H1 (cell line): ENCODE data around the gene ITGAE. TPM values are rescaled to one million over a fixed set of nuclear protein-coding genes. Genes with fewer than 3 reads are reported as not detected.

Experiments used
- TAF7 ChIP-seq: optimal IDR thresholded peaks from 2 replicates; pipeline ENCODE3; 2011; ENCODE audit warnings: low read depth, mild to moderate bottlenecking, inconsistent platforms, low read length, moderate library complexity, borderline replicate concordance
- polyA plus RNA-seq, 7 experiments: library from polyadenylated mRNA; depleted of rRNA in 3 of 7; stranded (reverse) in 5 of 7; unstranded in 2 of 7; fragments of >200 nt in 5 of 7; fragments of 200-250 nt in 2 of 7; gene quantifications; 1 replicate in 5 of 7; 2 replicates in 1 of 7; 4 replicates in 1 of 7; pipeline versions ENCODE4 v1.2.1 to v1.2.3, GENCODE V29; 2011 to 2013; ENCODE audit warnings: missing spikeins in 2 of 7, mixed read lengths in 2 of 7
- total RNA-seq: library from RNA; stranded (reverse); fragmentation: NEBNext Ultra II Directional; extraction: Animal tissue kit (Norgen Biotek cat#: 25700); gene quantifications from 2 replicates; pipeline ENCODE4 v1.2.1, GENCODE V29; 2021
- TF ChIP-seq, protein P1 (sequence below): fragments of 300-600 bp; sonication (generic); IDR thresholded peaks from 2 replicates; pipeline ENCODE4 v1.7.1; 2012; ENCODE audit warnings: low read length, moderate library complexity, mild to moderate bottlenecking, inconsistent platforms; ENCODE audit not compliant: insufficient replicate concordance

ITGAE gene
- total and polyA plus RNA-seq, 2 of the 8 experiments (the other 6 are each of a cell fraction or from before 2014, with no cell fraction given): 23.2 to 43.1 TPM

- TF ChIP-seq, protein P1, sequence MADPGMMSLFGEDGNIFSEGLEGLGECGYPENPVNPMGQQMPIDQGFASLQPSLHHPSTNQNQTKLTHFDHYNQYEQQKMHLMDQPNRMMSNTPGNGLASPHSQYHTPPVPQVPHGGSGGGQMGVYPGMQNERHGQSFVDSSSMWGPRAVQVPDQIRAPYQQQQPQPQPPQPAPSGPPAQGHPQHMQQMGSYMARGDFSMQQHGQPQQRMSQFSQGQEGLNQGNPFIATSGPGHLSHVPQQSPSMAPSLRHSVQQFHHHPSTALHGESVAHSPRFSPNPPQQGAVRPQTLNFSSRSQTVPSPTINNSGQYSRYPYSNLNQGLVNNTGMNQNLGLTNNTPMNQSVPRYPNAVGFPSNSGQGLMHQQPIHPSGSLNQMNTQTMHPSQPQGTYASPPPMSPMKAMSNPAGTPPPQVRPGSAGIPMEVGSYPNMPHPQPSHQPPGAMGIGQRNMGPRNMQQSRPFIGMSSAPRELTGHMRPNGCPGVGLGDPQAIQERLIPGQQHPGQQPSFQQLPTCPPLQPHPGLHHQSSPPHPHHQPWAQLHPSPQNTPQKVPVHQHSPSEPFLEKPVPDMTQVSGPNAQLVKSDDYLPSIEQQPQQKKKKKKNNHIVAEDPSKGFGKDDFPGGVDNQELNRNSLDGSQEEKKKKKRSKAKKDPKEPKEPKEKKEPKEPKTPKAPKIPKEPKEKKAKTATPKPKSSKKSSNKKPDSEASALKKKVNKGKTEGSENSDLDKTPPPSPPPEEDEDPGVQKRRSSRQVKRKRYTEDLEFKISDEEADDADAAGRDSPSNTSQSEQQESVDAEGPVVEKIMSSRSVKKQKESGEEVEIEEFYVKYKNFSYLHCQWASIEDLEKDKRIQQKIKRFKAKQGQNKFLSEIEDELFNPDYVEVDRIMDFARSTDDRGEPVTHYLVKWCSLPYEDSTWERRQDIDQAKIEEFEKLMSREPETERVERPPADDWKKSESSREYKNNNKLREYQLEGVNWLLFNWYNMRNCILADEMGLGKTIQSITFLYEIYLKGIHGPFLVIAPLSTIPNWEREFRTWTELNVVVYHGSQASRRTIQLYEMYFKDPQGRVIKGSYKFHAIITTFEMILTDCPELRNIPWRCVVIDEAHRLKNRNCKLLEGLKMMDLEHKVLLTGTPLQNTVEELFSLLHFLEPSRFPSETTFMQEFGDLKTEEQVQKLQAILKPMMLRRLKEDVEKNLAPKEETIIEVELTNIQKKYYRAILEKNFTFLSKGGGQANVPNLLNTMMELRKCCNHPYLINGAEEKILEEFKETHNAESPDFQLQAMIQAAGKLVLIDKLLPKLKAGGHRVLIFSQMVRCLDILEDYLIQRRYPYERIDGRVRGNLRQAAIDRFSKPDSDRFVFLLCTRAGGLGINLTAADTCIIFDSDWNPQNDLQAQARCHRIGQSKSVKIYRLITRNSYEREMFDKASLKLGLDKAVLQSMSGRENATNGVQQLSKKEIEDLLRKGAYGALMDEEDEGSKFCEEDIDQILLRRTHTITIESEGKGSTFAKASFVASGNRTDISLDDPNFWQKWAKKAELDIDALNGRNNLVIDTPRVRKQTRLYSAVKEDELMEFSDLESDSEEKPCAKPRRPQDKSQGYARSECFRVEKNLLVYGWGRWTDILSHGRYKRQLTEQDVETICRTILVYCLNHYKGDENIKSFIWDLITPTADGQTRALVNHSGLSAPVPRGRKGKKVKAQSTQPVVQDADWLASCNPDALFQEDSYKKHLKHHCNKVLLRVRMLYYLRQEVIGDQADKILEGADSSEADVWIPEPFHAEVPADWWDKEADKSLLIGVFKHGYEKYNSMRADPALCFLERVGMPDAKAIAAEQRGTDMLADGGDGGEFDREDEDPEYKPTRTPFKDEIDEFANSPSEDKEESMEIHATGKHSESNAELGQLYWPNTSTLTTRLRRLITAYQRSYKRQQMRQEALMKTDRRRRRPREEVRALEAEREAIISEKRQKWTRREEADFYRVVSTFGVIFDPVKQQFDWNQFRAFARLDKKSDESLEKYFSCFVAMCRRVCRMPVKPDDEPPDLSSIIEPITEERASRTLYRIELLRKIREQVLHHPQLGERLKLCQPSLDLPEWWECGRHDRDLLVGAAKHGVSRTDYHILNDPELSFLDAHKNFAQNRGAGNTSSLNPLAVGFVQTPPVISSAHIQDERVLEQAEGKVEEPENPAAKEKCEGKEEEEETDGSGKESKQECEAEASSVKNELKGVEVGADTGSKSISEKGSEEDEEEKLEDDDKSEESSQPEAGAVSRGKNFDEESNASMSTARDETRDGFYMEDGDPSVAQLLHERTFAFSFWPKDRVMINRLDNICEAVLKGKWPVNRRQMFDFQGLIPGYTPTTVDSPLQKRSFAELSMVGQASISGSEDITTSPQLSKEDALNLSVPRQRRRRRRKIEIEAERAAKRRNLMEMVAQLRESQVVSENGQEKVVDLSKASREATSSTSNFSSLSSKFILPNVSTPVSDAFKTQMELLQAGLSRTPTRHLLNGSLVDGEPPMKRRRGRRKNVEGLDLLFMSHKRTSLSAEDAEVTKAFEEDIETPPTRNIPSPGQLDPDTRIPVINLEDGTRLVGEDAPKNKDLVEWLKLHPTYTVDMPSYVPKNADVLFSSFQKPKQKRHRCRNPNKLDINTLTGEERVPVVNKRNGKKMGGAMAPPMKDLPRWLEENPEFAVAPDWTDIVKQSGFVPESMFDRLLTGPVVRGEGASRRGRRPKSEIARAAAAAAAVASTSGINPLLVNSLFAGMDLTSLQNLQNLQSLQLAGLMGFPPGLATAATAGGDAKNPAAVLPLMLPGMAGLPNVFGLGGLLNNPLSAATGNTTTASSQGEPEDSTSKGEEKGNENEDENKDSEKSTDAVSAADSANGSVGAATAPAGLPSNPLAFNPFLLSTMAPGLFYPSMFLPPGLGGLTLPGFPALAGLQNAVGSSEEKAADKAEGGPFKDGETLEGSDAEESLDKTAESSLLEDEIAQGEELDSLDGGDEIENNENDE: no peak
- no peak for TF ChIP-seq TAF7
Measured at GRCh38 chr17:3815122-3815521, 14.1 kb upstream of the ITGAE start (continued).
